Tibial nerve (tissue), 4 donors: ENCODE results near the gene JAZF1. TPM values are rescaled to one million over a fixed set of nuclear protein-coding genes. Genes with fewer than 3 reads are reported as not detected.

Experiments used
- DNase-seq, 2 donors: peaks; one replicate each; pipeline ENCODE4 v3.0.0-alpha.2; 2019; ENCODE audit warnings: low spot score in 2 of 2
- H3K27ac ChIP-seq, 4 donors: fragments of 200-600 bp; sonication (generic) in 3 of 4; one replicate each; pipeline ENCODE4 v1.5.1; 2017 to 2019; ENCODE audit warnings: mild to moderate bottlenecking in 1 of 4
- H3K27me3 ChIP-seq, 2 donors: fragments of 200-600 bp; sonication (generic) in 1 of 2; one replicate each; pipeline versions ENCODE4 v1.5.1 to v1.6.0; 2017 to 2019
- H3K36me3 ChIP-seq, 3 donors: fragments of 200-600 bp; sonication (generic); one replicate each; pipeline ENCODE4 v1.5.1; 2018 to 2019
- H3K4me1 ChIP-seq, 4 donors: fragments of 200-600 bp; sonication (generic) in 3 of 4; one replicate each; pipeline ENCODE4 v1.5.1; 2017 to 2019
- H3K4me3 ChIP-seq, 4 donors: fragments of 200-600 bp; sonication (generic) in 3 of 4; one replicate each; pipeline ENCODE4 v1.5.1; 2017 to 2019; ENCODE audit warnings: mild to moderate bottlenecking in 1 of 4, moderate library complexity in 1 of 4
- H3K9me3 ChIP-seq, 4 donors: fragments of 200-600 bp; sonication (generic) in 3 of 4; one replicate each; pipeline ENCODE4 v1.5.1; 2017 to 2019
- EP300 ChIP-seq, 2 donors: sonication (generic); formaldehyde crosslinking; IDR thresholded peaks; one replicate each; pipeline ENCODE4 v1.6.1; 2017; ENCODE audit warnings: antibody characterized with exemption in 2 of 2, mild to moderate bottlenecking in 1 of 2
- POLR2A ChIP-seq, 2 donors: fragments of 450-650 bp; IDR thresholded peaks; one replicate each; pipeline ENCODE4 v1.6.1; 2017; ENCODE audit warnings: antibody characterized with exemption in 2 of 2, mild to moderate bottlenecking in 2 of 2, moderate library complexity in 2 of 2
- WGBS, 2 donors: methylation state at CpG; one replicate each; pipeline ENCODE4 v1.1.5; 2018; 5-methylcytosine and 5-hydroxymethylcytosine counted together
- total RNA-seq, 4 donors: library from RNA; depleted of rRNA; stranded (reverse); fragments of >200 nt; gene quantifications; one replicate each; pipeline ENCODE4 v1.1.0, GENCODE V29; 2016
- TF ChIP-seq, protein P1 (sequence below), 5 experiments: fragments of 200-600 bp in 3 of 5; fragments of 450-650 bp in 2 of 5; sonication (generic) in 3 of 5; IDR thresholded peaks; one replicate each; pipeline ENCODE4 v1.5.1; 2016 to 2019; ENCODE audit warnings: antibody characterized with exemption in 5 of 5, mild to moderate bottlenecking in 3 of 5, moderate library complexity in 2 of 5

JAZF1 gene
- total RNA-seq, 4 donors from 2014 or later = 6.9 to 17.5 (median 10.7) TPM

DNA sequence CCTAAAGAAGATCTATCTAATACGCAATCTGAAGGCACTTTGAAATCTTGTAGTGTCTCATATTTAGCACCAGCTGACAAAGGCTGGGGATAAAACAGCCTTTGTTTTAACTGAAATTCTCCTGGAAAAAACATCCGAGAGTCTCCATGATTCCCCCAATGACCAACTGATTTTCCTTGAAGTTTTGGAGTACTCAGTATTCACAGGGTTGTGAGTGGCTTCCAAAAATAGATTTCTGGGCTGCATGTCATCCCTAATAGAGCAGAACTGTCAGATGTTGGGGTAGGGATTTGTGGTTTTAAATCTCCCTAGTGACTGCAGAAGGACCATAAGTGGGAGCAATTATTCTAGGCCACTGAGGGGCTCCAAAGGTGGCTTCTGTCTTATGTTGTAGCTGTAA is 234.2 kb downstream of the JAZF1 start:
- H3K9me3 ChIP-seq = no peaks in the 10 kb centered on the region
- TF ChIP-seq, protein P1, sequence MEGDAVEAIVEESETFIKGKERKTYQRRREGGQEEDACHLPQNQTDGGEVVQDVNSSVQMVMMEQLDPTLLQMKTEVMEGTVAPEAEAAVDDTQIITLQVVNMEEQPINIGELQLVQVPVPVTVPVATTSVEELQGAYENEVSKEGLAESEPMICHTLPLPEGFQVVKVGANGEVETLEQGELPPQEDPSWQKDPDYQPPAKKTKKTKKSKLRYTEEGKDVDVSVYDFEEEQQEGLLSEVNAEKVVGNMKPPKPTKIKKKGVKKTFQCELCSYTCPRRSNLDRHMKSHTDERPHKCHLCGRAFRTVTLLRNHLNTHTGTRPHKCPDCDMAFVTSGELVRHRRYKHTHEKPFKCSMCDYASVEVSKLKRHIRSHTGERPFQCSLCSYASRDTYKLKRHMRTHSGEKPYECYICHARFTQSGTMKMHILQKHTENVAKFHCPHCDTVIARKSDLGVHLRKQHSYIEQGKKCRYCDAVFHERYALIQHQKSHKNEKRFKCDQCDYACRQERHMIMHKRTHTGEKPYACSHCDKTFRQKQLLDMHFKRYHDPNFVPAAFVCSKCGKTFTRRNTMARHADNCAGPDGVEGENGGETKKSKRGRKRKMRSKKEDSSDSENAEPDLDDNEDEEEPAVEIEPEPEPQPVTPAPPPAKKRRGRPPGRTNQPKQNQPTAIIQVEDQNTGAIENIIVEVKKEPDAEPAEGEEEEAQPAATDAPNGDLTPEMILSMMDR (IDR thresholded peaks at IDR 0.05) = no peak
- H3K27ac ChIP-seq = no peak overlapping the region
- peaks cover 0 to 3% (median 0%) of the 10 kb centered on the region in 4 donors for H3K4me1 ChIP-seq
- DNase-seq = no peak
- WGBS, 2 donors = 69 to 88% methylated on average over 2 of the region's 2 CpGs
- H3K36me3 ChIP-seq = no peaks in the 10 kb centered on the region
- no peaks in the 10 kb centered on the region for H3K27me3 ChIP-seq
- no peak overlapping the region for H3K4me3 ChIP-seq

DNA sequence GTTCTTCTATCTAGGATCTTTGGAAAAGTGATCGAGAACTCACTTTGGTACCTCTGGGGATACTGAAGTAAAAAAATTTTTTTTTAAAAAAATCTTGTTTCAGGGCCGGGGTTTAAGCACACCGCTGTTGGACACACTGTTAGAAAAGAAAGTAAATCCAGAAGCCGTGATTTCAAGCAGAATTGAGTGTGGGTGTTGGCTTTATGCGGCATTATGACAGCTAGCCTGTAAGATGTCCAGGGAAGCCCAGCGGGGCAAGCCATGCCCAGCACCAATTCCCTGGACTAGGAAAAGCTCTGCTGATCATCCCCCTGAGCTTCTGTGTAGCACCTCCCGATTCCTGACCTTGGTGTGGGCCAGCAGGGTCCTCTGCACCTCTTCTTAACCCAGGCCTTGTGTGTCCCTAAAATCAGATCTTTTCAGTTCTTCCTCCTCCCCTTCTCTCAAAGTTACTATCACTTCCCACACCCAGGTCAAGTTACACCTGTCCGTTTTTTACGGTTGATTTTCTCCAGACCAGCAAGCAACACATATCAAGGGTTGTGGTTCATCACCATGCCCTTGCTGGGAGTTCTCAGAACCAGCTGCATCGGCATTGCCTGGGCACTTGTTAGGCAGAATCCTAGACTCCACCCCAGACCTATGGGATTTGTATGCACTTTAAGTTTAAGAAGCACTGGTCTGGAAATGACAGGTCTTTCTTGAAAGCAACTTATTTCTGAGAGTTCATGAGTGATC is 235.4 kb downstream of the JAZF1 start:
- 85 to 88% methylated on average over 10 of the region's 10 CpGs for WGBS, 2 donors
- no peak for DNase-seq
- Histone ChIP-seq H3K9me3 (peaks cover 0 to 8% (median 0%) of the 10 kb centered on the region in 4 donors), H3K27me3 (no peaks in the 10 kb centered on the region), H3K4me3 (no peak overlapping the region), H3K27ac (no peak overlapping the region), H3K4me1 (peaks cover 0 to 3% (median 0%) of the 10 kb centered on the region in 4 donors), H3K36me3 (peaks cover 0 to 4% (median 0%) of the 10 kb centered on the region in 3 donors)
- TF ChIP-seq POLR2A (IDR thresholded peaks at IDR 0.05) (no peak), EP300 (IDR thresholded peaks at IDR 0.05) (no peak)

DNA sequence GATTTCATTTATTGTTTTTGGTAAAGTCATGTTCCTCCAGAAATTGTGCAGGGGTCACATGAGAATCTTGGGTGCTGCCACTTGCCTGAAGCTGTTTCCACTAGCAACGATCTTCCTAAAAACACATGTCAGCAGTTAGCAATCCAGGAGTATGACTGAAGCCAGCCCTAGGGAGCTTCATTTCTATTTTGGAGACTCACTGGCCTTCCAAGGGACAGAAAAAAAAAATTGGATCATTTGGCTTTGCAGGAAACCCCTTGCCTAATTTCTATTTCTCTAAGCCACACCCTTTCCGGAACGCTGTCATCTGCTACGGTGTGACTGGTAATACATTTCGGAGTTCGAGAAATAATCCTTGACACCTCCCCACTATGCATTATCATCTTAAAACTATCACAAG is 236.0 kb downstream of the JAZF1 start:
- TF ChIP-seq, protein P1 (IDR thresholded peaks at IDR 0.05) = no peak
- TF ChIP-seq POLR2A (IDR thresholded peaks at IDR 0.05) = no peak
- TF ChIP-seq EP300 (IDR thresholded peaks at IDR 0.05) = peak in 1 of 2 donors; percentile 32
- Histone ChIP-seq H3K9me3 (peaks cover 0 to 8% (median 0%) of the 10 kb centered on the region in 4 donors), H3K27ac (no peak overlapping the region), H3K4me3 (no peak overlapping the region), H3K27me3 (no peaks in the 10 kb centered on the region), H3K36me3 (peaks cover 0 to 9% (median 0%) of the 10 kb centered on the region in 3 donors), H3K4me1 (peaks cover 0 to 3% (median 0%) of the 10 kb centered on the region in 4 donors)
- peak in 1 of 2 donors; percentile 26 for DNase-seq
- 76 to 80% methylated on average over 6 of the region's 6 CpGs for WGBS, 2 donors

DNA sequence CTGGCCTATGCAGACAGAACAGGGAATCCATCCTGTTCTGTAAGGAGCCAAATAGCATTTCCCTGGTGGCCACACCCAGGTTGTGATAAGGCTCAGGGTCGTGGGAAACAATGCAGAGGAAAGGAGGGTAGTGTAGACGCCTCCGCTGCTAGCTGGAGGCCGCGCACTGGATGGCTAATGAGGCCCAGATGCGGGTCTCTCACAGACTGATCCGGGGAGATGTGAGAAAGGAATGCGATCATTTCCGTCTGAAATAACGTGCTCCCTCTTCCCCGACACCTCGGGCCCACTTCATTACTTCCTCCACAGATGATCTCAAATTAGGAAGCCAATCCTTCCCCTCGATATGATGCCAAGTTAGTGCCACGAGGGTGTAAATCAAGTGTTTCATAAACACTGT is 237.4 kb downstream of the JAZF1 start:
- WGBS, 2 donors = 77 to 81% methylated on average over 14 of the region's 14 CpGs
- Histone ChIP-seq H3K9me3 (peaks cover 0 to 8% (median 0%) of the 10 kb centered on the region in 4 donors), H3K27ac (no peak overlapping the region), H3K27me3 (no peaks in the 10 kb centered on the region), H3K36me3 (peaks cover 0 to 9% (median 0%) of the 10 kb centered on the region in 3 donors), H3K4me1 (peaks cover 0 to 3% (median 0%) of the 10 kb centered on the region in 4 donors), H3K4me3 (no peak overlapping the region)
- no peak for DNase-seq
- TF ChIP-seq EP300 (IDR thresholded peaks at IDR 0.05) (no peak), POLR2A (IDR thresholded peaks at IDR 0.05) (no peak)
- TF ChIP-seq, protein P1 (IDR thresholded peaks at IDR 0.05) = no peak

DNA sequence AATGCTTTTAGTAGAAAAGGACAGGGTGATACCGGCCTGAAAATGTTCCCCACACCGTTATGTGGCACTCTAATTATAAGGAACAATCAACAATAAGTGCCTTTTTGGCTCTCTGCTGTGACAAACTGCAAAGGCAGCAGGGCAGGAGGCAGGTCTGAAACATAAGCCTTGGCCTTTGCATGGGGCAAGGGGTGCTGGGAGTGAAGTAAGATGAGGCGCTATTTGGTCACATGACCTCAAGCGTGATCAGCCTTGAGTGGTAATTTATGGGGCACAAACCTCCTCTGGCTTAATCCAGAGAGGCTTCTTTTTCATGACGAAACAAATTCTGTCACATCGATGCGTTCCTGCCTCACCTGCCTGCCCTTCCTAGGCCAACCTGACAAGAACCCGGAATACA is 237.9 kb downstream of the JAZF1 start:
- H3K36me3 ChIP-seq = peaks cover 0 to 9% (median 0%) of the 10 kb centered on the region in 3 donors
- no peak for DNase-seq
- H3K4me1 ChIP-seq = no peaks in the 10 kb centered on the region
- peaks cover 0 to 8% (median 0%) of the 10 kb centered on the region in 4 donors for H3K9me3 ChIP-seq
- TF ChIP-seq POLR2A (IDR thresholded peaks at IDR 0.05) (no peak), EP300 (IDR thresholded peaks at IDR 0.05) (no peak)
- TF ChIP-seq, protein P1 (IDR thresholded peaks at IDR 0.05) = no peak
- 81 to 84% methylated on average over 8 of the region's 8 CpGs for WGBS, 2 donors
- H3K27me3 ChIP-seq = no peaks in the 10 kb centered on the region
- no peak overlapping the region for H3K4me3 ChIP-seq
- H3K27ac ChIP-seq = no peak overlapping the region
